GM18517 (cell line): ENCODE measurements around the gene SATL1.
"Not testable (repeated sequence)": the region's sequence is repeated elsewhere in the genome, so short reads cannot be mapped to it uniquely, and the experiment has no call there.

ENCODE experiments used
- ATAC-seq: cut with Tn5 transposase; IDR thresholded peaks from one replicate; pipeline ENCODE4 v1.9.1; 2021; ENCODE audit warnings: mild to moderate bottlenecking, moderate library complexity; ENCODE audit not compliant: unreplicated experiment

SATL1 gene, protein sequence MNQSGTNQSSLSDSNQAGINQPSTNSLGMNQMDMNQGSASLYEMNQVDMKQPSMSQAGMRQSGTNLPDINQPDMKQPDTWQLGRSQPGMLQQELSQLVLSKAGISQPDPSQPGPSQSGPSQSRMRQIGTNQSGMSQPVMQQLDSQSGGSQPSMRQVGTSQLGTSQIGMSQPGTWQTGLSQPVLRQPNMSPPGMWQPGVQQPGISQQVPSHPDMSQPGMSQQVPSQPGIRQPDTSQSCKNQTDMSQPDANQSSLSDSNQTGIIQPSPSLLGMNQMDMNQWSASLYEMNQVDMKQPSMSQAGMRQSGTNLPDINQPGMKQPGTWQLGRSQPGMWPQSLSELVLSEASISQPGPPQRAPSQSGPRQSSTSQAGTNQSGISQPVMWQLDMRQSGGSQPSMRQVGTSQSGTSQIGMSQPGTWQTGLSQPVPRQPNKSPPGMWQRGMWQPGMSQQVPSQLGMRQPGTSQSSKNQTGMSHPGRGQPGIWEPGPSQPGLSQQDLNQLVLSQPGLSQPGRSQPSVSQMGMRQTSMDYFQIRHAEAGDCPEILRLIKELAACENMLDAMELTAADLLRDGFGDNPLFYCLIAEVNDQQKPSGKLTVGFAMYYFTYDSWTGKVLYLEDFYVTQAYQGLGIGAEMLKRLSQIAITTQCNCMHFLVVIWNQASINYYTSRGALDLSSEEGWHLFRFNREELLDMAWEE

GRCh38 chrX:85243761-85244449 lies at the start of gene SATL1, which contains the start of gene ZNF711:
SATL1 (minus strand) TSS chrX:85243779; CDS start chrX:85108968, 134,811 bp downstream.
ZNF711 (plus strand) TSS chrX:85243991; CDS start chrX:85247573, 3,582 bp downstream.
- ATAC-seq = peak; percentile 43

GRCh38 chrX:85288992-85289723 lies 45.6 kb upstream of the SATL1 start:
- no peak for ATAC-seq

DNA sequence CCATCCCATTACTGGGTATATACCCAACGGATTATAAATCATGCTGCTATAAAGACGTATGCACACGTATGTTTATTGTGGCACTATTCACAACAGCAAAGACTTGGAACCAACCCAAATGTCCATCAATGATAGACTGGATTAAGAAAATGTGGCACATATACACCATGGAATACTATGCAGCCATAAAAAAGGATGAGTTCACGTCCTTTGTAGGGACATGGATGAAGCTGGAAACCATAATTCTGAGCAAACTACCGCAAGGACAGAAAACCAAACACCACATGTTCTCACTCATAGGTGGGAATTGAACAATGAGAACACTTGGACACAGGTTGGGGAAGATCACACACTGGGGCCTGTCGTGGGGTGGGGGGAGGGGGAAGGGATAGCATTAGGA lies 41.7 kb upstream of the SATL1 start:
- ATAC-seq = not testable (repeated sequence)

DNA sequence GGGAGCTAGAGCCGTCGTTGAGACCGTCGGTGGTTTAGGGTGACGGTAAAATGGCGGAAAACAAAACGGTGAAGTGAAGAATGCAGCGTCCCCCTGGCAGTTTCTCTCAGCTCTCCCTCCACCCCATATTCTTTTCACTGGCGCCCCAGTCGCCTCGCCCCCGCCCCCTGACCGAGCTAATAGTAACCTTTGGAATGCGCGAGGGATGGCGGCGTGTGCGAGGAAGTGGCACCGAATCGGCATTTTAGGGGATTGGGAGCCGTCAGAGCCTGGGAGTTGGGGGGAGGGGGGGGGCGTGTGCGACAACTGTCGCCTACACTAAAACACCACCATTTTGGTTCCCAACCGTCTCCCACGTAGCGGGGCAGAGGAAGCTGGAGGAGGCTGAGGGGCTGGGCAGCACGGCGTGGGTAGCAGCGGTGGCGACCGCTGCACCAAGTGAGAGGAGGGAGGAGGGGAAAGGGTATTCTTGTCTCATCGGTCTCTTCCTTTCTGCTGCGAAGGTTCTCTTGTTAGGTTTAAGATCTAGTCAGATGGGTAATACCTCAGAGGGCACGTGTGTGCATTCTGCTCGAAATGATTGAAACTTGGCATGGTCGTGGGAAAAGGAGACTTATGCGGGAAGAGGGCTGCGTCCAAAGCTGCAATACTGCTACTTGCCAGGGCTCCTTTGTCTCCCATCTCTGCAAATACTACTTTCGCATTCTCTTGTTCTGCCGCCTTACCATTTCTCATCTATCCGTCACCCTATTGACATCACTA lies 1.1 kb upstream of the SATL1 start:
- ATAC-seq = peak; percentile 20

DNA sequence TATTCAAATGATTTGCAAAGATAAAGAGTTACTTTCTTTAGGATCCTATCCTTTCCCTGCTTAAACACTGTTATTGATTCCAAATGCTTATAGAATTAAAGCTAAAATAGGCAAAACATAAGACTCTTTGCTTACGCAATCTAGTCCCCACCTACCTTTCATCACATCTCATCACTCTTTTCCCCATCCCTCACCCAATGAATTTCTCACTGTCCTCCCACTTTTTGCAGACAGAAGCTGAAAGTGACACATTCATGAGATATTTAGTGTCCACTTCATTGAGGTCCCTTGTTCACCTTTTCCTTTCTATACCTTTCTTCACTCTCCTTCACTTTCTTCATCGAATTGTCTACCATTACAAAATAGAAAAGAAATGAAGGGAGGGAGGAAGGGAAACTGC lies 424 bp downstream of the SATL1 start:
- ATAC-seq = no peak

GRCh38 chrX:85223359-85223758 lies 20.2 kb downstream of the SATL1 start:
- no peak for ATAC-seq

DNA sequence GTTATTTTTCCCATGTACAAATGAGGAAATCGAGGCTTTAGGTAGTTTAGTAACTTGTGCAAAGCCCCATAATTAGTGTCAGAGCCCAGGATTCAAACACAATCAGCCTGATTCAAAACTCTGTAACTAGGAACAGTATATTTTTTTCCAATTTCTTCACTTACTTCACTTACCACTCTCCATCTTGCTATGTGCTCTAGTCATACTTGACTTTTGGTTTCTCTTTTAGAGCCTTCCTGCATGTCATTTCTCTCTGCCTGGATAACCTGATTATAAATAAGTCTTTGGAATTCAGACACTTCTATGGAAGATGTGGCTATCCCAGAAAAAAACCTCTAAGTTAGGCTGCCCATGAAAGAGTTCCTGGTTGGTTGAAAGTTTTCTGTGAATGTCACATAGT lies 22.2 kb downstream of the SATL1 start:
- no peak for ATAC-seq

DNA sequence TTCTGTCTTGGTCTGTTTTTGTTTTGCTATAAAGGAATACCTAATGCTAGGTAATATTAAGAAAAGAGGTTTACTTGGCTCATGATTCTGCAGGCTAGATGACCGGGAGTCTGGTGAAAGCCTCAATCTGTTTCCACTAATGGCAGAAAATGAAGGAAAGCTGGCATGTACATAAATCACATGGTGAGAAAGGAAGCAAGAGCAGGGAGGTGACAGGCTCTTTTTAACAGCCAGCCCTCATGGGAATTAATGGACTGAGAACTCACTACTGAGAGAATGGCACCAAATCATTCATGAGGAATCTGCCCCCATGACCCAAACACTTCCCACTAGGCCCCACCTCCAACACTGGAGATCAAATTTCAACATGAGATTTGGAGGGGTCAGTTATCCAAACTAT lies 27.6 kb downstream of the SATL1 start:
- no peak for ATAC-seq

DNA sequence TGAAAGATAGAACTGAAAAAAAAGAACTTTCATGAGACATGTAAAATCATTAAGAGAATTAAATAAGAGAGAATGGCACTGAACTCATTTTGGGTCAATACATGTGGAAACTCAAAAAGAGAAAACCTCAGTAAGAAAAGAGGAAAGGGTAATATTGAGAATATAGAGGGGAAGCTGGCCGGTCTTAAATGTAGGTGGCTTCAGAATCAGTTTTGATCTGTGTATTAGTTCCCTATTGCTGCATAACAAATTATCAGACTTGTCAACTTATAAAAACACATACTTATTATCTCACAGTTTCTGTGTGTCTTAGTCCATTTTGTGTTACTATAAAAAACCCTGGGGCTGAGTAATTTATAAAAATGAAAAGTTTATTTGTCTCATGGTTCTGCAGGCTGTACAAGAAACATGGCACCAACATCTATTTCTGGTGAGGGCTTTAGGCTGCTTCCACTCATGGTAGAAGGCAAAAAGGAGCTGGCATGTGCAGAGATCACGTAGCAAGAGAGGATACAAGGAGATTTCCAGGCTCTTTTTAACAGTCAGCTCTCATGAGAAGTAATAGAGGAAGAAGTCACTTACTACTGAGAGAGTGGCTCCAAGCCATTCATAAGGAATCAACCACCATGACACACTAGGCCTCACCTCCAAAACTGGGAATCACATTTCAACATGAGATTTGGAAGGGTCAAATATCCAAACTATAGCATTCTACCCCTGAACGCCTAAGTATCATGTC lies 29.6 kb downstream of the SATL1 start:
- no peak for ATAC-seq

GRCh38 chrX:85203461-85203970 lies 40.1 kb downstream of the SATL1 start:
- ATAC-seq = no peak

DNA sequence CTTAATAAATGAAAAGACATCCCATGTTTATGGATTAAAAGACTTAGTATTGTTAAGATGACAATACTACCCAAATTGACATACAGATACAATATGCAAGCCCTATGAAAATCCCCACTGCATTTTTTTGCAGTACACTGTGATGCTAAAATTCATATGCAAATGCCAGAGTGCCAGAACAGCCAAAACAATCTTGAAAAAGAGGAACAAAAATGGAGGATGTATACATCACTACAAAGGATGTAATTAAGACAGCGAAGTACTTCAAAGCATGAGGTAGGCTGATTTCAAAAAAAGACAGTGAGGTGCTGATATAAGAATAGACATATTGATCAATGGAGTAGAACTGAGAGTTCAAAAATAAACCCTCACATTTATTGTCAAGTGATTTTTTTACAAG lies 47.3 kb downstream of the SATL1 start:
- ATAC-seq = no peak

- no peak for ATAC-seq
Measured at GRCh38 chrX:85159644-85160043, 83.9 kb downstream of the SATL1 start.

GRCh38 chrX:85140964-85141363 lies 102.6 kb downstream of the SATL1 start:
- peak; percentile 61 for ATAC-seq

GRCh38 chrX:85139422-85139821 lies 104.2 kb downstream of the SATL1 start:
- ATAC-seq = no peak

GRCh38 chrX:85136409-85136808 lies 107.2 kb downstream of the SATL1 start:
- no peak for ATAC-seq

DNA sequence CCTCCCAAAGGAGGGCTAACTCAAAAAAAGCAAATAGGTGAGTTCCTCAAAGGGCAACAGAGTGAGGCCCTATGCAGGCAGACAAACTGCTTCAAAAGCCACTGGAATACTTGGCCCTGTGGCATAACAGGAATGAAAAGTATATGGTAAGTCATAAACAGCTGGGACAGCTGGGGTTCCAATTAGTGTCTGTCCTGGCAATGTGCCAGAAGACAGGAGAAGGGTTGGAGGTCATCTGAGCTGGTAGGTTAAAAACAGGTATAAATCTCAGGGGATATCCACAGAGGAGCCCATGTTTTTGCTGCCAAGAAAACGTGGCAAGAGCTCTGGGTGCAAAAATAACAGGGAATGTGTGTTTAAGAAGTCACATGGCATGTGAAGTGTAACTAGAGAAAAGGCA lies 128.3 kb downstream of the SATL1 start:
- no peak for ATAC-seq

GRCh38 chrX:85114776-85115175 lies 128.8 kb downstream of the SATL1 start:
- ATAC-seq = no peak

GRCh38 chrX:85114171-85114570 lies 129.4 kb downstream of the SATL1 start:
- no peak for ATAC-seq

DNA sequence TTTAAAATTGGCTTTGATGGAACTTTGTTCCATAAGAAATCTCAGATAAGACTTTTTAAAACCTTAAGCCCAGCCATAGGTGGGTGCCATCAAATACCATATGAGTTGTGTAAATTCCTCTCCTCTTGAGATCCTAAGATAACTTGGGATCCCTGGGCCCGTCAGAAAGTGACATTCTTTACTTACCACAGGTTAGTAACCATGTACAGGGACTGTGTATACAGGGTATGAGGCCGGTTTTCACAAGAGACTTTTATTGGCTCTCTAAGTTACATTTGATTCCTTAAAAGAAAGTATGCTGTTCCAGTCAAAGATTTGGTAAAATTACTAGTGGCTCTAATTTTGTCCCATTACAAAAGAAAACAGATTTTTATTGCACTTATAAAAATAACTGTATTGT lies 129.8 kb downstream of the SATL1 start:
- no peak for ATAC-seq
